MCF 10A (cell line): ENCODE measurements around the gene EMC1. TPM values are rescaled to one million over a fixed set of nuclear protein-coding genes. Genes with fewer than 3 reads are reported as not detected.
"Not testable (repeated sequence)": the region's sequence is repeated elsewhere in the genome, so short reads cannot be mapped to it uniquely, and the experiment has no call there.

Experiments used
- BruUV-seq: library from RNA; stranded (reverse); fragments of 400-500 nt; replicated peaks from 2 replicates; lab custom pipeline; 2021; lab: Mats Ljungman, UMichigan
- CTCF ChIA-PET: fragments of 300-600 bp; sonication (Branson Sonifier 250); formaldehyde crosslinking; extraction: SDS; loops from one replicate; lab custom pipeline; 2021; ENCODE audit warnings: antibody characterized with exemption, inconsistent platforms; lab: Yijun Ruan, JAX
- POLR2A ChIA-PET: fragments of 300-600, 350-650 bp; sonication (Branson Sonifier 250); formaldehyde crosslinking; extraction: SDS; loops from one replicate; lab custom pipeline; 2020; ENCODE audit warnings: antibody characterized with exemption, inconsistent platforms; lab: Yijun Ruan, JAX
- DNase-seq: peaks from one replicate; pipeline ENCODE4 v3.0.0-alpha.2; 2018; ENCODE audit not compliant: unreplicated experiment
- H3K27ac Mint-ChIP-seq: one replicate; pipeline ENCODE4 v1.8.0; 2022; ENCODE audit warnings: mild to moderate bottlenecking, low read depth, mixed read lengths; ENCODE audit not compliant: unreplicated experiment
- H3K27me3 Mint-ChIP-seq: one replicate; pipeline ENCODE4 v1.8.0; 2022; ENCODE audit warnings: mixed read lengths; ENCODE audit not compliant: insufficient read depth, unreplicated experiment
- H3K36me3 Mint-ChIP-seq: one replicate; pipeline ENCODE4 v1.8.0; 2022; ENCODE audit warnings: mild to moderate bottlenecking, moderate library complexity, mixed read lengths; ENCODE audit not compliant: insufficient read depth, unreplicated experiment
- H3K4me1 Mint-ChIP-seq: one replicate; pipeline ENCODE4 v1.8.0; 2022; ENCODE audit warnings: mixed read lengths; ENCODE audit not compliant: insufficient read depth, unreplicated experiment
- H3K4me3 Mint-ChIP-seq: one replicate; pipeline ENCODE4 v1.8.0; 2022; ENCODE audit warnings: mild to moderate bottlenecking, moderate library complexity, mixed read lengths; ENCODE audit not compliant: unreplicated experiment
- H3K9me3 Mint-ChIP-seq: one replicate; pipeline ENCODE4 v1.8.0; 2022; ENCODE audit warnings: mixed read lengths; ENCODE audit not compliant: unreplicated experiment
- intact Hi-C: fragments of 100-400 bp; cut with micrococcal nuclease; formaldehyde crosslinking; loops from 2 replicates; pipeline ENCODE4 v1.14.1; 2022
- total RNA-seq: library from RNA; stranded (reverse); gene quantifications from 2 replicates; pipeline ENCODE4 v1.2.3, GENCODE V29; 2022
- TF ChIP-seq, protein P1 (sequence below): fragments of 200-600 bp; IDR thresholded peaks from one replicate; pipeline ENCODE4 v1.8.0; 2022; ENCODE audit warnings: antibody characterized with exemption, mild to moderate bottlenecking; ENCODE audit not compliant: unreplicated experiment

Gene EMC1
- total RNA-seq, 1 experiment from 2014 or later, result 75.9 TPM

DNA sequence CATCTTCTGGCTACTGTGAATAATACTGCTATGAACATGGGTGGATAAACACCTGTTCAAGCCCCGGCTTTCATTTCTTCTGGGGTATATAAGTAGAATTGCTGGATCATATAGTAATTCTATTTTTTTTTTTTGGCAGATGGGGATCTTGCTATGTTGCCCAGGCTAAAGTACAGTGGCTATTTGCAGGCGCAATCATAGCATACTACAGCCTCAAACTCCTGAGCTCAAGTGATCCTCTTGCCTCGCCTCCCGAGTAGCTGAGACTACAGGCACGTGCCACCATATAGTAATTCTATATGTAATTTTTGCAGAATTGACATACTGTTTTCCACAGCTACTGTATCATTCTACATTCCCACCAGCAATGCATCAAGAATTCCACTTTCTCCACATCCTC lies 69.1 kb downstream of the EMC1 start:
- Mint-ChIP-seq H3K27ac (no peak overlapping the region), H3K36me3 (peaks cover 100% of the 10 kb centered on the region), H3K9me3 (no peaks in the 10 kb centered on the region), H3K27me3 (no peaks in the 10 kb centered on the region), H3K4me3 (no peak overlapping the region), H3K4me1 (no peaks in the 10 kb centered on the region)
- ChIA-PET POLR2A (interaction anchor here (0.6 to 1.0 kb wide), 3 partner anchors 9 to 21 kb away, joined by 3 read pairs; no protein-coding TSS in a partner anchor), CTCF (interaction anchor here (1.0 kb wide), 1 partner anchor 9 kb away, joined by 4 read pairs; no protein-coding TSS in a partner anchor)
- TF ChIP-seq, protein P1, sequence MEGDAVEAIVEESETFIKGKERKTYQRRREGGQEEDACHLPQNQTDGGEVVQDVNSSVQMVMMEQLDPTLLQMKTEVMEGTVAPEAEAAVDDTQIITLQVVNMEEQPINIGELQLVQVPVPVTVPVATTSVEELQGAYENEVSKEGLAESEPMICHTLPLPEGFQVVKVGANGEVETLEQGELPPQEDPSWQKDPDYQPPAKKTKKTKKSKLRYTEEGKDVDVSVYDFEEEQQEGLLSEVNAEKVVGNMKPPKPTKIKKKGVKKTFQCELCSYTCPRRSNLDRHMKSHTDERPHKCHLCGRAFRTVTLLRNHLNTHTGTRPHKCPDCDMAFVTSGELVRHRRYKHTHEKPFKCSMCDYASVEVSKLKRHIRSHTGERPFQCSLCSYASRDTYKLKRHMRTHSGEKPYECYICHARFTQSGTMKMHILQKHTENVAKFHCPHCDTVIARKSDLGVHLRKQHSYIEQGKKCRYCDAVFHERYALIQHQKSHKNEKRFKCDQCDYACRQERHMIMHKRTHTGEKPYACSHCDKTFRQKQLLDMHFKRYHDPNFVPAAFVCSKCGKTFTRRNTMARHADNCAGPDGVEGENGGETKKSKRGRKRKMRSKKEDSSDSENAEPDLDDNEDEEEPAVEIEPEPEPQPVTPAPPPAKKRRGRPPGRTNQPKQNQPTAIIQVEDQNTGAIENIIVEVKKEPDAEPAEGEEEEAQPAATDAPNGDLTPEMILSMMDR, result no peak
- no TSS peak for BruUV-seq
- intact Hi-C loops, result no loop called here
- no peak for DNase-seq

GRCh38 chr1:19180265-19180657 lies 71.1 kb downstream of the EMC1 start:
- CTCF ChIA-PET, result interaction anchor here (0.7 to 1.7 kb wide), 5 partner anchors 10 to 60 kb away, joined by 3 to 5 read pairs (median 4); no protein-coding TSS in a partner anchor
- H3K4me1 Mint-ChIP-seq, H3K27ac Mint-ChIP-seq, BruUV-seq, H3K4me3 Mint-ChIP-seq, DNase-seq, intact Hi-C loops, H3K9me3 Mint-ChIP-seq, H3K27me3 Mint-ChIP-seq: not testable (repeated sequence)
- peaks cover 100% of the 10 kb centered on the region for H3K36me3 Mint-ChIP-seq
- POLR2A ChIA-PET, result interaction anchor here (0.9 to 1.1 kb wide), 3 partner anchors 9 to 39 kb away, joined by 3 to 4 read pairs (median 3); no protein-coding TSS in a partner anchor

DNA sequence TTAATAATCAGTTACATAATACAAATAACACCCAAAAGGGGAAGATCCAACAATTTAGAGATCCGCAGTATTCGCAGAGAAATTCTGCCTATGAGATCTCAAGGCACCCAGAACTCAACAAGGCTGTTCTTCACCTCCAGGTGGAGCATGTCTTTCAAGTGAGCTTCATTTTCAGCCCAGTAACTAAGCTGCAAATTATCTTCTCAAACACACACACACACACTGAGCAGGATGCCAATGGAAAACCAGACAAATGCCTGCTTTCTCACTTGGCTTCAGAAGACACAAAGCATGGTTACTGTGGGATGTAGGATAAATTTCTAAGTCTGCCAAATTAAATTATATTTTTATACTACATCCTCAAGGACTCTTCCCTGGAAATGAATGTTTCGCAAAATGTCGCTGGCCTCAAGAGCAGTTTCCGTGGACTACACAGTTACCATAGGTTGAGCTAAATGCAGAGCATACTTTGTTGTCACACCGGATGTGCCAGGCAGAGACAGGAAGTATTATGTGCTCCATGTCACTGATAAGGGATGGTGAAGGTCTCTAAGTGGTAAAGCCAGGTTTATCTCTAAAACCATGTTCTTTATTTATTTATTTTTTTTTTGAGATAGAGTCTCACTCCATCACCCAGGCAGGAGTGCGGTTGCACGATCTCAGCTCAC lies 71.6 kb downstream of the EMC1 start:
- peak; percentile 20 for DNase-seq
- CTCF ChIA-PET, result interaction anchor here (0.7 to 1.7 kb wide), 4 partner anchors 14 to 61 kb away, joined by 3 to 5 read pairs (median 4); no protein-coding TSS in a partner anchor
- BruUV-seq, result no TSS peak
- H3K27ac Mint-ChIP-seq, result peak overlapping the region; percentile 5
- intact Hi-C loops, result loop anchor here (1.0 kb wide), 1 partner anchor 62 kb away; no protein-coding TSS in a partner anchor
- TF ChIP-seq, protein P1, result peak; percentile 10
- H3K4me3 Mint-ChIP-seq, result no peak overlapping the region
- H3K27me3 Mint-ChIP-seq, result no peaks in the 10 kb centered on the region
- no peaks in the 10 kb centered on the region for H3K9me3 Mint-ChIP-seq
- no peaks in the 10 kb centered on the region for H3K4me1 Mint-ChIP-seq
- H3K36me3 Mint-ChIP-seq, result peaks cover 100% of the 10 kb centered on the region
- POLR2A ChIA-PET, result interaction anchor here (0.9 to 1.1 kb wide), 3 partner anchors 9 to 39 kb away, joined by 3 to 4 read pairs (median 3); no protein-coding TSS in a partner anchor

- BruUV-seq, result no TSS peak
- no peaks in the 10 kb centered on the region for H3K27me3 Mint-ChIP-seq
- H3K27ac Mint-ChIP-seq, result peak overlapping the region; percentile 5
- intact Hi-C loops, result loop anchor here (1.0 kb wide), 1 partner anchor 62 kb away; no protein-coding TSS in a partner anchor
- peaks cover 100% of the 10 kb centered on the region for H3K36me3 Mint-ChIP-seq
- no peaks in the 10 kb centered on the region for H3K9me3 Mint-ChIP-seq
- H3K4me3 Mint-ChIP-seq, result no peak overlapping the region
- CTCF ChIA-PET, result interaction anchor here (1.0 to 1.7 kb wide), 5 partner anchors 10 to 62 kb away, joined by 3 to 5 read pairs (median 3); no protein-coding TSS in a partner anchor
- H3K4me1 Mint-ChIP-seq, result no peaks in the 10 kb centered on the region
- DNase-seq, result no peak
- POLR2A ChIA-PET, result interaction anchor here (0.7 to 0.9 kb wide), 2 partner anchors 14 to 1618 kb away, joined by 3 to 4 read pairs; no protein-coding TSS in a partner anchor
- TF ChIP-seq, protein P1, result no peak
These were observed 72.5 kb downstream of the EMC1 start for GRCh38 chr1:19178734-19179398.
